ENCODE data around the gene TBCE.

TBCE gene

GRCh38 chr1:235367000-235367908 is at the start of gene TBCE:
Gene TBCE (plus strand): TSS chr1:235367427. CDS start chr1:235380050, 12,623 bp downstream.
- peak within 1 kb of the TSS; percentile 77 for H3K27ac ChIP-seq (ENCODE audit: low read depth, low read length)
- peak within 1 kb of the TSS; percentile 90 for H3K9ac ChIP-seq (ENCODE audit: low read length)
- H3K27me3 ChIP-seq (ENCODE audit: control insufficient read depth, insufficient read depth, low read length): no peaks in the 10 kb centered on the region
- peak within 1 kb of the TSS; percentile 96 for H3K4me3 ChIP-seq (ENCODE audit: low read length)
- no peaks in the 10 kb centered on the region for H3K36me3 ChIP-seq (ENCODE audit: control insufficient read depth, insufficient read depth, low read length)
- no peaks in the 10 kb centered on the region for H3K4me1 ChIP-seq (ENCODE audit: control insufficient read depth, insufficient read depth, low read length)

- peaks cover 2% of the 10 kb centered on the region for H3K4me1 ChIP-seq (ENCODE audit: control insufficient read depth, insufficient read depth, low read length)
- H3K27me3 ChIP-seq (ENCODE audit: control insufficient read depth, insufficient read depth, low read length): no peaks in the 10 kb centered on the region
- H3K27ac ChIP-seq (ENCODE audit: low read depth, low read length): no peak overlapping the region
- no peak overlapping the region for H3K9ac ChIP-seq (ENCODE audit: low read length)
- no peak overlapping the region for H3K4me3 ChIP-seq (ENCODE audit: low read length)
- no peaks in the 10 kb centered on the region for H3K36me3 ChIP-seq (ENCODE audit: control insufficient read depth, insufficient read depth, low read length)
Measured at GRCh38 chr1:235319255-235319654, 48.0 kb upstream of the TBCE start.

- no peaks in the 10 kb centered on the region for H3K27me3 ChIP-seq (ENCODE audit: control insufficient read depth, insufficient read depth, low read length)
- H3K4me3 ChIP-seq (ENCODE audit: low read length): no peak overlapping the region
- H3K9ac ChIP-seq (ENCODE audit: low read length): no peak overlapping the region
- H3K4me1 ChIP-seq (ENCODE audit: control insufficient read depth, insufficient read depth, low read length): peaks cover 7% of the 10 kb centered on the region
- H3K27ac ChIP-seq (ENCODE audit: low read depth, low read length): no peak overlapping the region
- no peaks in the 10 kb centered on the region for H3K36me3 ChIP-seq (ENCODE audit: control insufficient read depth, insufficient read depth, low read length)
Measured at GRCh38 chr1:235320521-235321179, 46.6 kb upstream of the TBCE start.

DNA sequence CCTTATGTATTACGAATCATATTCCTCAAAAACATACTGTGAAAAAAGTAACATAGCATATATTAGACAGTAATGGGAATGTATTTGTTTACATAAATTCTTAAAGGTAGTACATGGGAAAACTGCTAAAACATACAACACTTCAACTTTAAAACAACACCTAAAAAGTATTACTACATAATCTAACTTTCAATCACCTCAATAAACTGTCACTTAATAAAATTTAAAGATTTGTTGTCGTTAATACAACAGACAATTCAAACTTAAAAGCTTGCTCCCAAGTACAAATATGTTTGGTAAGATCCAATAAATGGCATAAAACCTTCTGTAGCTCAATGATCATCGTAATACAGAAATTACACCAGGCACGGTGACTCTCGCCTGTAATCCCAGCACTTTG is 42.9 kb upstream of the TBCE start:
- H3K4me1 ChIP-seq (ENCODE audit: control insufficient read depth, insufficient read depth, low read length): peaks cover 21% of the 10 kb centered on the region
- H3K9ac ChIP-seq (ENCODE audit: low read length): no peak overlapping the region
- no peak overlapping the region for H3K4me3 ChIP-seq (ENCODE audit: low read length)
- no peaks in the 10 kb centered on the region for H3K27me3 ChIP-seq (ENCODE audit: control insufficient read depth, insufficient read depth, low read length)
- no peaks in the 10 kb centered on the region for H3K36me3 ChIP-seq (ENCODE audit: control insufficient read depth, insufficient read depth, low read length)
- no peak overlapping the region for H3K27ac ChIP-seq (ENCODE audit: low read depth, low read length)

- Histone ChIP-seq H3K4me3 (ENCODE audit: low read length) (peak overlapping the region; percentile 1), H3K36me3 (ENCODE audit: control insufficient read depth, insufficient read depth, low read length) (no peaks in the 10 kb centered on the region), H3K4me1 (ENCODE audit: control insufficient read depth, insufficient read depth, low read length) (peaks cover 27% of the 10 kb centered on the region), H3K27me3 (ENCODE audit: control insufficient read depth, insufficient read depth, low read length) (no peaks in the 10 kb centered on the region), H3K27ac (ENCODE audit: low read depth, low read length) (no peak overlapping the region), H3K9ac (ENCODE audit: low read length) (no peak overlapping the region)
Measured at GRCh38 chr1:235325139-235325538, 42.1 kb upstream of the TBCE start.

GRCh38 chr1:235325854-235326253 is 41.4 kb upstream of the TBCE start:
- Histone ChIP-seq H3K27me3 (ENCODE audit: control insufficient read depth, insufficient read depth, low read length) (no peaks in the 10 kb centered on the region), H3K36me3 (ENCODE audit: control insufficient read depth, insufficient read depth, low read length) (no peaks in the 10 kb centered on the region), H3K27ac (ENCODE audit: low read depth, low read length) (no peak overlapping the region), H3K4me1 (ENCODE audit: control insufficient read depth, insufficient read depth, low read length) (peaks cover 33% of the 10 kb centered on the region), H3K4me3 (ENCODE audit: low read length) (peak overlapping the region; percentile 97), H3K9ac (ENCODE audit: low read length) (no peak overlapping the region)

DNA sequence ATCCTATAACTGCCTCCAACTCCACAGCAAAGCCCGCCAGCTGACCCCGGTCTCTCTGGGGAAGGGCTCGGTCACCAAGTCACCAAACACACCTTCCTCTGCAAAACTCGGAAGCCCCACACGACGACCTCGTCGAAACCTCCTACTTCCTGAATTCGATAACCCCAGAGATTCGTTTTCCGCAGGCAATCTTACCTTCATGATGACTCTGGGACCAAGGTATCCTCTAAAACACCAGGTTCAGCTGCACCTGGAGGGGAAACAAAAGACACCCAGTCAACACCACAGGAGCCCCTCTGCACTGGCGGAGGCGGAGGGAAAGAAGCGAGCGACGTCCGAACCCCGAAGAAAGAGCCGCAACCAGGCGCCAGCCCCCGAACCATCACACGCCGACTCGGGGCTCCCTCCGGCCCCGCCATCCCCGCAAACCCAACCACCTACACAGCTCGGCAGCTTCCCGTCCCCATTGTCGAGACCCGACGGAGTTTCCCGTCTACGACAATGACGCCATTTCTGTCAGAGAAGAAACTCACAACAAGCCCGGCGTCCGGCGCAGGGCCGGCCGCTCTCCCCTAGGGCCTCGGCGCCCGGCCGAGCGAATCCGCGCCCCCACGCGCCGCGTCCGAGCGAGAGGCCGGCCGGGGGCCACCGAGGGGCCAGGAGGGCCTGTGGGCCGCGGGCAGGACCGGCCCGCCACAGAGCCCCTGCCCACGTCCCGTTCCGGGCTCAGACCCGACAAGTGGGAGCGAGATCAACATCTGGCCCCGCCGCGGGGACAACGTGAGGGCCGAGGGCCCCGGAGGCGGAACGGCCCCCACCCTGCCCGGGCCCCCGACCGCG is 40.3 kb upstream of the TBCE start:
- Histone ChIP-seq H3K4me1 (ENCODE audit: control insufficient read depth, insufficient read depth, low read length) (peaks cover 38% of the 10 kb centered on the region), H3K4me3 (ENCODE audit: low read length) (peak overlapping the region; percentile 97), H3K27ac (ENCODE audit: low read depth, low read length) (peak overlapping the region; percentile 95), H3K36me3 (ENCODE audit: control insufficient read depth, insufficient read depth, low read length) (no peaks in the 10 kb centered on the region), H3K9ac (ENCODE audit: low read length) (peak overlapping the region; percentile 92), H3K27me3 (ENCODE audit: control insufficient read depth, insufficient read depth, low read length) (no peaks in the 10 kb centered on the region)

GRCh38 chr1:235327559-235328270 is 39.5 kb upstream of the TBCE start, which contains the start of gene ARID4B:
Gene ARID4B (minus strand): TSS chr1:235328179. CDS start chr1:235326919, 1,260 bp downstream.
- Histone ChIP-seq H3K4me3 (ENCODE audit: low read length) (peak within 1 kb of the TSS; percentile 97), H3K9ac (ENCODE audit: low read length) (peak within 1 kb of the TSS; percentile 95), H3K27me3 (ENCODE audit: control insufficient read depth, insufficient read depth, low read length) (no peaks in the 10 kb centered on the region), H3K4me1 (ENCODE audit: control insufficient read depth, insufficient read depth, low read length) (peaks cover 38% of the 10 kb centered on the region), H3K36me3 (ENCODE audit: control insufficient read depth, insufficient read depth, low read length) (no peaks in the 10 kb centered on the region), H3K27ac (ENCODE audit: low read depth, low read length) (peak within 1 kb of the TSS; percentile 98)

DNA sequence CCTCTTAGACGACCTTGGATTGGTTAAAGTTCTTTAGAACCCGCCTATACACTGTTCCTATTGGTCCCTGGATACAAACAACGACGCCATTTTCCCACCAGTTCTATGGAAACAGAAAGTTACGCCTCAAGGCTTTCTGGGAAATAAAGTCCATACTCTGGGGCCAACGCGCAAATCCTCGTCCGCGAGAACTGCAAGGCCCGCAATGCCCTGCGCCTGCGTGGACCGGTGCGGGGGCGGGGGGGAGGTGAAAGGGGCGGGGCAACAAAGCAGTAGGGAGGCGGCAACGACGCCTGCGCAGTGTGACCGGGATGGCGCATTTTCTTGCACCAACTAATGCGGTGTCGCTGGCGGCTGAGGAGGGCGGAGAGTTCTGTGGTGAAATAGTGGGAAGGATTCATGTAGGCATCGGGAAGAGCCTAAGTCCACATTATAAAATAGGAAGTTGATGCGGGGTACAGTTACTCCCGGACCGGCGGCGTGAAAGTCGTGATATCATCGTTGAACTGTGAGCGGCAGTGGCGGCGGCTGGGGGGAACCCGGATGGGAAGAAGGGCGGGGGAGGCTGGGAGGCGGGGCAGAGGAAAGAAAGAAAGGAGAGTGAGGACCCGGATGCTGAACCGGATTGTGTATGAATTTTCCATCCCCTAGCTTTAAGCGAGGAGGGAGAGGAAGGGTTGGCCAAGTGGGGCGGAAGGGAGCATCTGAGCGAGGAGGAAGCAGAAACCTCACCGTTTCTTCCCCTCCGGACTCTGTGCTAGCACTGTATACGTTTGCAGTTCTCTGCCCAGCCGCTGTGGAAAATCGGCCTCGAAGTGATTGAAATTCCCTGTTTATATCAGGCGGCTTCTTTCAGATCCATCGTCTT is 38.7 kb upstream of the TBCE start, which contains the start of gene GGPS1:
Gene GGPS1, plus strand, starts transcription at position 300 of the 868 bp plus-strand sequence. CDS start 6,695 bp downstream, outside the sequence.
- Histone ChIP-seq H3K4me1 (ENCODE audit: control insufficient read depth, insufficient read depth, low read length) (peaks cover 38% of the 10 kb centered on the region), H3K36me3 (ENCODE audit: control insufficient read depth, insufficient read depth, low read length) (no peaks in the 10 kb centered on the region), H3K27ac (ENCODE audit: low read depth, low read length) (peak within 1 kb of the TSS; percentile 98), H3K4me3 (ENCODE audit: low read length) (peak within 1 kb of the TSS; percentile 97), H3K27me3 (ENCODE audit: control insufficient read depth, insufficient read depth, low read length) (no peaks in the 10 kb centered on the region), H3K9ac (ENCODE audit: low read length) (peak within 1 kb of the TSS; percentile 95)

GRCh38 chr1:235329139-235329902 is 37.9 kb upstream of the TBCE start:
- Histone ChIP-seq H3K27ac (ENCODE audit: low read depth, low read length) (peak overlapping the region; percentile 98), H3K36me3 (ENCODE audit: control insufficient read depth, insufficient read depth, low read length) (no peaks in the 10 kb centered on the region), H3K4me3 (ENCODE audit: low read length) (peak overlapping the region; percentile 95), H3K27me3 (ENCODE audit: control insufficient read depth, insufficient read depth, low read length) (no peaks in the 10 kb centered on the region), H3K4me1 (ENCODE audit: control insufficient read depth, insufficient read depth, low read length) (peaks cover 38% of the 10 kb centered on the region), H3K9ac (ENCODE audit: low read length) (peak overlapping the region; percentile 95)
